Caki2 (cell line): ENCODE measurements around the gene LRBA. TPM values are rescaled to one million over a fixed set of nuclear protein-coding genes. Genes with fewer than 3 reads are reported as not detected.
"Not testable (repeated sequence)": the region's sequence is repeated elsewhere in the genome, so short reads cannot be mapped to it uniquely, and the experiment has no call there.

Source experiments
- DNase-seq: peaks from one replicate; pipeline ENCODE4 v3.0.0-alpha.2; 2015; ENCODE audit warnings: low read depth
- in situ Hi-C: cut with HindIII; loops from 2 replicates; pipeline ENCODE4 v1.10.0; 2016; ENCODE audit warnings: low sequenced_read_pairs, low pct_unique_long_range_greater_than_20kb, mixed read lengths
- total RNA-seq: library from RNA; depleted of rRNA; stranded (reverse); fragments of >200 nt; shearing (Covaris generic); gene quantifications from 2 replicates; pipeline ENCODE4 v1.2.3, GENCODE V29; 2014; ENCODE audit warnings: low replicate concordance

The LRBA gene
- total RNA-seq, 1 experiment from 2014 or later, result 23.3 TPM

DNA sequence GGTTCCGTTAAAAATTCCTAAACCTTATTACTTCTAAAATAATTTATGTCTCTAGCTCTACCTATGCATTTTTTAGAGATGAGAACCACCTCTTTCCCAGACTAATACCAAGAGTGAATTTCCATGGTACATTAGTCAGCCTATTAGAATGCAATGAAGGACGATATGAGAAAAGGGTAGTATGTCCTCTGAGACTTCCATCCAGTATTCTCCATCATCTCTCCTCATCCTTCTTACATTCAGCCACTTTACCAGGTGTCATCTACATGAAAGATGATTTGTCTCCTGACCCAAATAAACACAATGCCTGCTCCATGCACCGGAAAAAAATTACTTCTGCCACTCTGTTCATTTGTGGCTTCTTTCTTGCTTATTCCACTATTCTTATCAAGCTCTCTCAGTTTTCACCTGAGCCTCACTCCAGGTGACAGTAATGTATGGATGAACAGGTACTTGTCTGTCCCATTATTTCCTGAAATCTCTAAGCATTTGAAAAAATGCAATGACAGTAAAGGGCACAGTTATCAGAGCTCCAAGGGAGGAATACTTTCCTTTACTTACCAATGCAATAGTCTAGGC, 335.2 kb downstream of the LRBA start:
- in situ Hi-C loops, result no loop called here
- no peak for DNase-seq

DNA sequence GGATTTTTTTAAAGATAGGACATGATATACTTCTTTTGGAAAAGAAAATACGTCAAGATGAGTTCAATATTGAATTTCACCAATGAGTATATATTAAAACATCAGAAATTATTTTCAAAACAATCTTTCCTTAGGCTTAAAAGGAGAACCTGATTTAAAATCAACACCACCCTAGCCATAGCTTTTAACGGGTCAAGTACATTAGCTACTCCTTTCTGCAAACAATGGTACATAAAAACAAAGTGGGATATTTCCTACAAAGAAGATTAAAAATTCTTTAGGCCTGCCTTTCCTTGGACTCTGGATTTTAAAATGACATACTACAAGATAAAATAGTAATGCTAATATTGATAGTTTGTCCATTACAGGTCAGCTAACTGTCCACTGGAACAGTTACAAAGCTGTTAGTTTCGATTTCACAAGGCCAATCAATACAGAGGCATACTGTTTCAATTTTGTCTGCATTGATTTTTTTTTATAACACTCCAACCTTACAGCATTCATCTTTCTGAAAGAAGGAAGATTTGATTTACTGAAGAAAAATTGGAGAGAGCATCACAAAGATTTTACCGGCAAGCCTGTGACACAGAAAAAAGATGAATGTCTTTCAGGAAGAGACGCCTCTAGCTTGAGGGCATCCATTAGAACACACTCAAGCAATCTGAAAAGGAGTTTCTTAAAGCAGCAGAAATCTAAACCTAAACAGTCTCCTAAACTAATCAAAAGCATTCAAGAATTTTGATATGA, 335.9 kb downstream of the LRBA start:
- in situ Hi-C loops, result no loop called here
- DNase-seq, result no peak

DNA sequence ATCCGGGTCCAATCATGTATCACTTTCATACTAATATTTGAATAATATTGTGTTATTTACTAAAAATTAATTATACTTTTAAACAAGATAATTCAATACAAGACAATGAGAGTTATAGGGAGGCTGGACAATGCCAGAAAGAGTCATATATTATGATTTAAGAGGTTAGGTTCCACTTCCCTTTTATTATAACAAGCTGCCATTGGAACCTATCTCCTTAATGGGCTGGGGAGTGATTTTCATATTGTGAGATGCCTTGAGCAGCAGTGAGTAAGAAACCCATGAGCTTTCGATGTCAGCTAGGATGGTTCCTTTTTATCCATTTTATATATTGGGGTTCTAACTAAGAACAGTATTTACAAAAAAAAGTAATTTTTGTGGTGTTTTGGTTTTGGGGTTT, 341.3 kb downstream of the LRBA start:
- no peak for DNase-seq
- in situ Hi-C loops, result no loop called here

DNA sequence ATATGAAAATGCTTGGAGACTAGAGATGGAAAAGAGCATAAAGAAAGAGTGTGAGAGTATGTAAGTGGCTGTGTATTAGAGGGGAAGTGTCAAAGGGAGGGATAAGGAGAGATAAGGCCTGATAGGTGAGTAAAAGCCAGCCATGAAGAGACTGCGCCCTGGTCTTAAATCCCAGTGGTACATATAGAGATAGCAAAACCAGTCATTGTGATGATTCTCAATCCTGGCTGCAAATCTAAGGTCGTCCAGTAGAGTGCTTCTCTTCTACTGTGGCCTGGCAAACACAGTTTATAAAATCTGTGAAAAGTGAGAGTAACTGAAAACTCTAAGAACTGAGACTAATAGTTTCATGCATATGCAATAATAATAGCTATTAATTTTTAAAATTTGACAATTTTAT, 346.3 kb downstream of the LRBA start:
- DNase-seq, result no peak
- in situ Hi-C loops, result no loop called here

DNA sequence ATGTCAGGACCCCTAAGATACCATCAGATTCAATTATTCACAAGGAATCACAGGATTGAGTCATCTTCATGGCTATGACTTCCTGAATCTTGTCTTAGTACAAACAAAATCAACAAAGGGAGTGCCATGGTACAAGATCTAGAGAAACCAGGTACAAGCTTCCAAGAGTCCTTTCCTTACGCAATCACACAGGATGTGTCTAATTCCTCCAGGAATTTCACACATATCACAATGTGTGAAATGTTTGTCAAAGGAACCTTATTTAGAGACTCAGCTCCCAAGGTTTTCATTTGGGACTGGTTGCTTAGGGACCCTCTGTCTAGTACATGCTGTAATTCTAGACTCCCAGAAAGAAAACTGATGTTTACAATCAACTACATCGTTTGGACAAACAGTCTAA, 350.1 kb downstream of the LRBA start:
- DNase-seq, result no peak
- in situ Hi-C loops, result no loop called here

DNA sequence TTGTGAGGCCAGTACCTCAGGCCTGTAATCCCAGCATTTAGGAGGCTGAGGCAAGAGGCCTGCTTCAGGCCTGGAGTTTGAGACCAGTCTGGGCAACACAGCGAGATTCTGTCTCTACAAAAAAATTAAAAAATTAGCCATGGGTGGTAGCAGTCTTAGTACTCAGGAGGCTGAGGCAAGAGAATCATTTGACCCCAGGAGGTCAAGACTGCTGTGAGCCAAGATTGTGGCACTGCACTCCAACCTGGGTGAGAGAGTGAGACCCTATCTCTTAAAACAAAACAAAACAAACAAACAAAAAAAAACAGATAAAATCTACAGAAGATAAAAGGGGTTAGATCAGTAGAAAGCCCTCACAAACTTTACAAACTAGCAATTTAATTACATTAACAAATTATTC, 352.4 kb downstream of the LRBA start:
- in situ Hi-C loops, result no loop called here
- no peak for DNase-seq

DNA sequence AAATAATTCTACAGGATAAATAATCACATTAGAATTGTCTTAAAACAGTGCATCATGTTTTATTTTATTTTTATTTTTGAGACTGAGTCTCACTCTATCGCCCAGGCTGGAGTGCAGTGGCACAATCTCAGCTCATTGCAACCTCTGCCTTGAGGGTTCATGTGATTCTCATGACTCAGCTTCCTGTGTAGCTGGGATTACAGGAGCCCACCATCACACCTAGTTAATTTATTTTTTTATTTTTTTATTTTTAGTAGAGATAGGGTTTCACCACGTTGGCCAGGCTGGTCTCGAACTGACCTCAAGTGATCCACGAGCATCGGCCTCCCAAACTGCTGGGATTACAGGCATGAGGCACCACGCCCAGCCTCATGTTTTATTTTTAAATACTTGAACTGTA, 353.5 kb downstream of the LRBA start:
- DNase-seq, in situ Hi-C loops: not testable (repeated sequence)

DNA sequence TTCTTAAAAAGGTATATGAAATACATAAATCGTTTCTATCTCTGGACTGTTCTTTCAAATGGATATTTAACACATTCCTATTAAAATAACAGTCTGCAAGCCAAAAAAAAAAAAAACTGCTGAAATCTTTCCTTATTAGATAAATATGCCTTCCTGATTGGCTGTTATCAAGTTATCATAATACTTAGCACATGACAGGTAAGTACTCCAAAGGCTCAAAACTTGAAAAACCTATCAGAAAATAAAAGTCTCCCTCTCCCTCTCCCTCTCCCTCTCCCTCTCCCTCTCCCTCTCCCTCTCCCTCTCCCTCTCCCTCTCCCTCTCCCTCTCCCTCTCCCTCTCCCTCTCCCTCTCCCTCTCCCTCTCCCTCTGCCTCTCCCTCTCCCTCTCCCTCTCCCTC, 356.8 kb downstream of the LRBA start:
- in situ Hi-C loops, DNase-seq: not testable (repeated sequence)

DNA sequence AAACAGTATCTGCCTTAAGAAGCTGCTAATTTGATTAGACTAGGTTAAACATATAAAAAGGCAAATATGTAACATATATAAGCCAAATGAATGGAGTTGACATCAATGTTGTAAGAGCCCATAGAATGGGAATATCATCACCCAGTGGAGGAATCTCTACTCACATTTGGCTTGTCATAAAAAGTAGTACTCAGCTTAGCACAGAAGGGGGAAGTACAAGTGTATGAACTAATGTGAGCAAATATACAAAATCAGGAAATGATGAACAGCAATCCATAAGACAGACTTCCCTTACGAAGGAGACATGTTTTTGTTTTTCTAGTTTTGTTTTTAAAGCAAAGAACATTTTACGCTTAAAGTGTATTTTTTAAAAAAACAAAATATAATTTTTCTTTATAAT, 358.2 kb downstream of the LRBA start:
- in situ Hi-C loops, result no loop called here
- DNase-seq, result no peak

DNA sequence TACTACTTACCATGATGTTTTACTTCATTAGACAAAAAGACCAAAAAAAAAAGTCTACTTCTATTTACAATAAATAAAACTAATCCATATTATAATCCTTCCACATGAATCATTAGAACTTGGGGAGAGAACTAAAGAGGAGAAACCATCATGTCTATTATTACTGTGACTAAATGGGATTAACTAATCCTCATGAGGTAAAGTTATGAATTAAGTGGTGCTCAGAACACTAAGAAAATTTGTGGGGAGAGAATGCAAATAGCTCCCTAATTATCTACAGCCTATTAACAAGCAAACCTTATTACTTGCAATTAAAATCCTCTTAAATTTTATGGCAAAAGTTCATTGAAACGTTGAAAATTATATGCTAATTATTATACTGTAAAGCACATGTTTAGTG, 364.3 kb downstream of the LRBA start:
- in situ Hi-C loops, result no loop called here
- DNase-seq, result no peak

DNA sequence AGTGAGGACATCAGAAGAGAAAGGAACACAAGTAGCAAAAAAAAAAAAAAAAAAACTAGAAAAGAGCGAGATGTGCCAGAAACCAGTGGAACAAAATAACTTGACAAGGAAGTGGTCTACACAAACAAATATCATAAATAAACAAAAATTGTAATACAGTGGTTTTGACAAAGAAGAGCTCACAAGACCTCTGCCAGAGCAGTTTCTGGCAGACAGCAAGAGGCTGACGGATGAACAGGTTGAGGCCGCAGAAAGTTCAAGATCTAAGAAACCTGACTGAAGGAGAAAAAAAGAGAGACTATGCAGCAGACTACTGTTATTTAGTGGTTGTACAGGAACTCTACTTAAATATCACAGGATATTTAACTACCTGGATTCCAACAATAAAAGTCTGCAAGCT, 367.0 kb downstream of the LRBA start:
- in situ Hi-C loops, result no loop called here

DNA sequence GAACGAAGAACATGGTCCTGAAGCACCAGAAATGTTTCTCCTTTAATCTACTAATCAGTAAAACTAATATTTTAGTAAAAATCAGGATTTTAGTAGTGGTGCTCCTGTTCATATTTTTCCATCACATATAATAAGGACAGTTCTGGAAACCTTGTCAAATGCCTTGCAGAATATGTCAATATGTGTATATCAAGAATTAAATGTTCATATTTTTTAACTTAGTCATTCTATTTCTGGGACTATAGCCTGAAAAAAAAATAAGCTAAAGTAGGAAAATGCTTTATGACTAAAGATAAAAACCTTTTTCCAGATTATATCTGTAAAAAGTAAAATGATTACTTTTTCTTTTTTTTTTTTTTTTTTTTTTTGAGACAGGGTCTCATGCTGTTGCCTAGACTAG, 368.1 kb downstream of the LRBA start:
- in situ Hi-C loops, result no loop called here
- no peak for DNase-seq

More for the DNA sequence above, 367.0 kb downstream of the LRBA start:
- no peak for DNase-seq

DNA sequence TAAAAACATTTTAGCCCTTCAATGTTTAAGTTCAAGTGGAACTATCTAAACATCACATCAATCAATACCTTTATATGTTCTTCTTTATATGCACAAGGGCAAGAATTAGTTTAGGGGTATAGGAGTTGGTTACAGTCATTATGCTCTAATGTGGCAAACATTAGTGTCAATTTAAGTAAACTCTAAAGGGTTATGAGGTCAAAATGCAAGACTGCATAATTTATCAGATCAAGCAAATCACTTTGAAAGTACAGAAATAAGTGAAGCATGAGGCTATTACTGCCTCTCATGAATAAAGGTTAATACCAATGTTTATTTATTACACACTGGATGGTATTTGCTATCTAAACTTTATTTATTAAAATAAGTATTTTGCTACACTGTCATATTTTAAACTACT, 373.5 kb downstream of the LRBA start:
- in situ Hi-C loops, result no loop called here
- no peak for DNase-seq

DNA sequence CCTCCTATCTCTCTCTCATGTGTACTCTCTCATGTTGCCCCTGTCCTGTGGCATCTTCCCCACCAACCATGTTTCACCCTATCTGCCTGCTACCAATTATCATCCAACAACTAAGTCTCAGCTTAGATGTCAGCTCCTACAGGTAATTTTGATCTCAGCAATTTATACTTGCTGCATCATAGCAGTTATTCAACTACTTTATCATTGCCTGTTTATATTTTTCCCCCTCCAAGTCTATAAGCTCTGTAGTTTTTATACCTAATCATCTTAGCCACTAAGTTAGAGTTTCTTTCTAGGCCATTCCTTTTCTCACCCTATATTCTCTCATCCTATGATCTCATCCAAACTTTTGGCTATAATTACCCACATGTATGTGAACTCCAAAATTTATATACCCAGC, 382.4 kb downstream of the LRBA start:
- in situ Hi-C loops, result no loop called here
- DNase-seq, result no peak

DNA sequence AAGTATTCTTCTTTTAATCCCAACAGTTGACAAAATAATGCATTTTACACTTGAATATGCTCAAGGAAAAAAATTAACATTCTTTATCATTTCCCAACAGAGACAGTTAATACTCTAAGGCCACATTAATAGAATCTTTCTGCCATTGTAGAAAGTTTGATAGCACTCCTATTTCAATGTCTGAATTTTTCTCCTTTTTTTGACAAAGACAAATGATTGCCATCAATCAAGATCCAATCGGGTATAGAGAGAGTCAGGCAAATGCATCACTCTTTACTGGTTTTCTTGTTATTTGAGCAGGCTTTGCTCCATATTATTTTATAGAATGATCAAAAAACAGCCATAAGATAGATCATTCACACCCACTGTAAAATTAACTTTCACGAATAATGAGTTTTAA, 387.0 kb downstream of the LRBA start:
- in situ Hi-C loops, result no loop called here
- no peak for DNase-seq

DNA sequence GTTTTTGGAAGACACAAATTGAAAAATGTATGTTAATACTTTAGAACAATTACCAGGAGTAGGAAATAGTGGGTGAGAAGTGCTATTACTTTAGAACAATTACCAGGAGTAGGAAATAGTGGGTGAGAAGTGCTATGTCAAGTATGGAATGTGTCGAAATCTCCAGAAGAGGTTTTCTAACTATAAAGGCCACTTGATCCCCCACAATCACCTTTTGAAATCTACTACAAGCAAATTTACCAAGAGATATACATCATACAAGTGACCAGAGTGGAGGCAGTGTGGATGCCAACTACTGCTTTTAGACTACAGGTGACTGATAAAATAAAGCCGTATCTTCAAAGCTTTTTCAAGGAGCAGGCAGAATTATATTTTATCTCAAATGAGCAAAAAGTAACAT, 390.1 kb downstream of the LRBA start:
- in situ Hi-C loops, result no loop called here
- DNase-seq, result no peak

DNA sequence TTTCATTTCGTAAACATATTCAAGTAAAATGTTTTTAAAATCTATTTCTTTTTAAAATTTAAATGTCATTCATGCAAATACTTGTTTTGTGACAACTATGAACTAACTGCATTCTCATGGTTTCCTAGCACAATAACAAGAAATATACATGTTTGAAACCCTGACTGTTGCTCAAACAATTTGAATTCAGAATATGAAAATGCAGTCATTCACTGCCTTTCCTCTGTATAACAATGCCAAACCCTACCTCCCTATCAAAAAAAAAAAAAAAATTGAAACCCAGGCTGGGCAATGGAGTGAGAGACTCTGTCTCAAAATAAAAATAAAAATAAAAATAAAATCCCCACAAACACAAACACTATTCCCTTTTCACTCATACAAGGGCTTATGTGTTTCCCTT, 391.0 kb downstream of the LRBA start:
- in situ Hi-C loops, result no loop called here

DNA sequence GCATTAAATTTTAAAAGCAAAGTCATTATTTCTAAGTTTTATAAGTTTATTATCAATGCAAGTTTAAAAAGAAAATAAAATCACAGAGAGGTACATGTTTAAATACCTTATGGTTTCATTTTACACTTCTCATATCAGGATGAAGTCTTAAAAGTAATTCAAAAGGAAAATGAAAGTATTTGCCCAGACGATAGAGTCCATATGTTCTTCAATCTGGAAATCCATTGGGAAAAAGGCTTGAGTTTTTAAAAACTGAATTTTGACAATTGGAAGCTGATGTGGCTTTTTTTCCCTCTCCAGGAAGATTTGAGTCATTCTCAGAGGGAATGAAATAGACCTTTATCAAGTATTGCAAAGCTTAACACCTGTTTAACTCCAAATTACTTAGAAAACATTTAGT, 396.0 kb downstream of the LRBA start:
- in situ Hi-C loops, result no loop called here
- DNase-seq, result no peak

More for the DNA sequence above, 391.0 kb downstream of the LRBA start:
- no peak for DNase-seq

DNA sequence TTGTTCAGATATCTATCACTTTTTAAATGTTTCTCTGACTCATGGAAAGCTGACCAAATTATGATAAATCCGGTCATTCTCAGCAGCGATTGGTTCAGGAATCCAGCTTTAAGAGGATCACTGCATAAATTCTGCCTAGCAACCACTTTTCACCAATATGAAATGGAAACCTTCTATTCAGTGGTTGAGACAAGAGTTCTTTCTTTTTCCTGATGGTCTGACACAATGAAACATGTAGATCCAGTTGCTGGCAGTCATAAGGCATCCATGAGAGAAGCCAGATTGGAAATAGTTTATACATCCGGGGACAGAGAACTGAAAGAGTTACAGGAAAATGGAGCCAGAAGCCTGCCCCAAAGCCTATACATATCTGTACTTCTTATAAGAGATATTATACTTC, 406.0 kb downstream of the LRBA start:
- DNase-seq, result no peak
- in situ Hi-C loops, result no loop called here

DNA sequence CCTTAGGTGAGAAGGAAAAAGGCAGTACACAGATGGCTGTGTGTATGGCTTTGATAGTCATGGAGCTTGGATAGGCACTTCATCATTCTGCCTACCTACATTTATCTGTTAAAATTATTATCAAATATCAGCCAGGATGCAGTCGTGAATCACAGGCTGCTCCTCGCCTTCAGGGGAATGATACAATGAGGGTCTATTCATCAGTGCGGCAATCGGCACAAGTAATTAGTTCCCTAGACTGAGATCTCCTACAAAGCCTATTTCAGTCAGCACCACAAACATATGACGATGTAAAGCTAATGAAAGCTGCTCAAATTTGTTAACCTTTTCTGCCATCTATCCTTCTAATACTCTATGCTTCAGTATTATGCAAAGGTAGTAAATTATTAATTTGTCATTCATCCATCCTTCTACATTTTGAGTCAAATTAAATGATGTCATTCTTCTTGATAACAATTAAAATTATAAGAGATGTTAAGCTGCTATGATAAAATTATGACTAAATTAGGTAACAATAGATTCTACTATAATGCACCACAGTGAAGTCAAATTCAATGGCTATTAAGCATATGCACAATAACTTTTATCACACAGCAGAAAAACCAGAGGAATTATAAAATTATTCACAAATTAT, 414.2 kb downstream of the LRBA start:
- no peak for DNase-seq
- in situ Hi-C loops, result no loop called here
